Rectal smooth muscle tissue (tissue), 1 donor: ENCODE results near the gene HK2.
"Not testable (repeated sequence)": the region's sequence is repeated elsewhere in the genome, so short reads cannot be mapped to it uniquely, and the experiment has no call there.

Source experiments
- H3K27ac ChIP-seq: one replicate; pipeline ENCODE4 v1.7.0; 2013; ENCODE audit warnings: low read depth, low read length, inconsistent platforms
- H3K27me3 ChIP-seq: one replicate; pipeline ENCODE4 v1.7.0; 2013; ENCODE audit warnings: low read length; ENCODE audit not compliant: control insufficient read depth, insufficient read depth
- H3K36me3 ChIP-seq: one replicate; pipeline ENCODE4 v1.7.0; 2013; ENCODE audit warnings: low read length; ENCODE audit not compliant: control insufficient read depth, insufficient read depth
- H3K4me1 ChIP-seq: one replicate; pipeline ENCODE4 v1.7.0; 2013; ENCODE audit warnings: low read length; ENCODE audit not compliant: control insufficient read depth, insufficient read depth
- H3K4me3 ChIP-seq: one replicate; pipeline ENCODE4 v1.7.0; 2013; ENCODE audit warnings: low read length
- H3K9ac ChIP-seq: one replicate; pipeline ENCODE4 v1.7.0; 2013; ENCODE audit warnings: low read length

Gene HK2

DNA sequence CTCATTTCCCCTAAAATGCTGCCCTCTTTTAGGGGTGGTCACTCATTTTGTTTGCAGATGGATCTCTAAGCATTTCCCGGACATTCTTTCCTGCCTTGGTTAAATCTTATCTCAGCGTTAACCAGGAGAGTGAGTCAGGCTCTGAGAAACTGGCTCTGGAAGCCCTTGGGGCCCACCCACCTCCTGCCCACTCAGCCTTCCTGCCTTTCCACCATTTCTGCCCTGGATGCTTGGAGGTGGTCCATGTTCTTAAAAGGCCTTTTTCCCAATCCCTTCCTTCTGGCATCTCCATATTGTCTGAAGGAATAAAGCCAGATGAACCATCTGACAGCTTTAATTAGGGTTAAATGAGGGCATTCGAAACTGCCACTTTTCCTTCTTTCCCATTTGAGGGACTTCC, 9.5 kb downstream of the HK2 start:
- no peaks in the 10 kb centered on the region for H3K4me1 ChIP-seq
- H3K36me3 ChIP-seq, result no peaks in the 10 kb centered on the region
- H3K27ac ChIP-seq, result no peak overlapping the region
- no peak overlapping the region for H3K9ac ChIP-seq
- H3K4me3 ChIP-seq, result peak overlapping the region; percentile 26
- no peaks in the 10 kb centered on the region for H3K27me3 ChIP-seq

DNA sequence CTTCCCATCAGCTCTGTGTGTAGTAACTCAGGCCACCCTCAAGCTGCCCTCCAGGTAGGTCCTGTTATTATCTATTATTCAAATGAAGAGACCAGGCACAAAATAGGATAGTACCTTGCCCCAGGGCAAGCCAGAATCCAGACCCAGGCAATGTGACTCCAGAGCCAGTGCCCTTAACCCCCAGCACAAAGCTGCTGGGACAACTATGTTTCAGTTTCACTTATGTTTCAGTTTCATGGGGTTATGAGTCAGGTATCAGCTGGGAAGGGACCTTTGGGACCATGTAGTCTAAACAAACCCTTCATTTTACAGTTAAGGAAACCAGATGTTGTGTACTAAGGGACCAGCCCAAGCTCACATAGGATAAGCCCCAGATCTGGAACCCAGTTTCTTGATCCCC, 10.0 kb downstream of the HK2 start:
- peak overlapping the region; percentile 26 for H3K4me3 ChIP-seq
- no peak overlapping the region for H3K27ac ChIP-seq
- H3K4me1 ChIP-seq, result no peaks in the 10 kb centered on the region
- no peaks in the 10 kb centered on the region for H3K36me3 ChIP-seq
- no peak overlapping the region for H3K9ac ChIP-seq
- H3K27me3 ChIP-seq, result no peaks in the 10 kb centered on the region

DNA sequence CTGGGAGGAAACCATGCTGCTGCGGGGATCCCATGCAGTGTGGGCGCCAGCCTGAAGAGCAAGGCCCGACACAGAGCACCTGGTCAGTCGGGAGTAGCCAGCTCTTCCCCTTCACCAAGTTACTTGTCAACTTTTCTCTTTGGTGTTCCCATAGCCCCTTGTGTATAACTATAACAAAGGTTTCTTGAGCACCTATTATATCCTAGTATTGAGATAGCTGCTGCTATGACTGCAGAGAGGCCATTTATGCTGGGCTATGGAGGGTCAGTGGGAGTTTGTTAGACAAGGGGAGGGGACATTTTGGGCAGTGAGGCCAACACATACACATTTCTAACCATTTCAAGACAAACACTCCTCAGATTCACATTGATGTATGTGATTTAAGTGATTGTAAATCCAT, 10.8 kb downstream of the HK2 start:
- H3K4me3 ChIP-seq, result peak overlapping the region; percentile 5
- H3K36me3 ChIP-seq, result no peaks in the 10 kb centered on the region
- H3K27ac ChIP-seq, result no peak overlapping the region
- no peaks in the 10 kb centered on the region for H3K4me1 ChIP-seq
- peak overlapping the region; percentile 25 for H3K9ac ChIP-seq
- H3K27me3 ChIP-seq, result no peaks in the 10 kb centered on the region

DNA sequence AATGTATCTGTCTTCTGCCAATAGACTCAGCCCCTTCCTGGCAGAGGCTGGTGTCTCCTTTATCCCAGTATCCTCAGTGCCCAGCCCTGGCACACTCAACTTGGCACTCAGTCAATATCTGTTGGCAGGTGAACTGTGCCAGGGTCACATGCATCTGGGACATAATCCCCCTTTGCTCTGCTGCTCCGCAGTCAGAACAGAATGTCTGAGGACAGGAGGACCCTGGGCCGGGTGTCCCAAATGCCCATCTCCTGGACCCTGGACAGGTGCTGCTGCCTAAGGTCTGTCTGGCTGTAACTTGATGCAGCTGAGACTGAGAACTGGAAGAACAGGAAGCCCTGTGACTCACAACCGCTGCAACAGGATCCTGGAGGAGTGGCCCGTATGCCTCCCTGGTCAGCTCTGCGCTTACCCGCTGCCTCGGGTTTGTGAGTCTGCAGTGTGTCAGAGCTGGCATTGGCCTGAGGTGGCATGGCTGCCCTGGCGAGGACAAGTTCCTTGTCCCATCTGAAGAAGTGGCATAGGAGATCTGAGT, 11.4 kb downstream of the HK2 start:
- H3K27ac ChIP-seq, result no peak overlapping the region
- H3K27me3 ChIP-seq, result no peaks in the 10 kb centered on the region
- H3K36me3 ChIP-seq, result no peaks in the 10 kb centered on the region
- no peaks in the 10 kb centered on the region for H3K4me1 ChIP-seq
- H3K9ac ChIP-seq, result no peak overlapping the region
- H3K4me3 ChIP-seq, result no peak overlapping the region

DNA sequence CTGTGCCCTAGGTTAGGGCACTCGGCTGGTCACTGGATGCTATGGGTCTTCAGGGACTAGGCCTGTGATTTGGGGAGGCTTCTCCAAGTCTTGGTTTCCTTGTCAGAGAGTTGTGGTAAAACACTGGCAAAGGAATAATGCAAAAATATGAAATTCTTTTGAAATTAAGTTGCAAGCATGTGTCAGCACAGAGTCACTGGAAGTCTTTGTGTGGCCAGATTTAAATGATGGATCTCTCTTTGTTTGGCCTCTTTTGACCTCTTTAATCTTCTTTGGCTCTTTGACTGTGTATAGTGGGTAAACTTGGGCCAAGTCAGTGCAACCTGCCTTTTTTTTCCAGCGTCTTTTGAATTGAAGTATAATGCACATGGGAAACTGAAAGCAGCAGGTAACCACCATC, 12.1 kb downstream of the HK2 start:
- H3K27me3 ChIP-seq, result no peaks in the 10 kb centered on the region
- no peak overlapping the region for H3K4me3 ChIP-seq
- H3K27ac ChIP-seq, result no peak overlapping the region
- H3K4me1 ChIP-seq, result no peaks in the 10 kb centered on the region
- no peaks in the 10 kb centered on the region for H3K36me3 ChIP-seq
- H3K9ac ChIP-seq, result peak overlapping the region; percentile 24

DNA sequence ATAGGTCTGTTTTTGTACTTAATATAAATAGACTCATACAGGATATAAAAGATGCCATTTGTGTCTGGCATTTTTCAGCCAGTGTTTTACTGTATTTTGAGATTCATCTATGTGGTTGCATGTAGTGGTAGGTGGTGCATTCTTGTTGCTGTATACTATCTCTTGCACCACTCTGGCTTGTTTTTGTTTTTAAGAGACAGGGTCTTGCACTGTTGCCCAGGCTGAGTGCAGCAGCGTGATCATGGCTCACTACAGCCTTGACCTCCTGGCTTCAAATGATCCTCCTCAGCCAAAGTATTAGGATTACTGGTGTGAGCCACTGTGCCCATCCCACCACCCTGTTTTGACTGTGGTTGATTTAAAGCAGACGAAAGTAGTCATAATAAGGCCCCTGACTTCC, 12.6 kb downstream of the HK2 start:
- Histone ChIP-seq H3K27me3 (no peaks in the 10 kb centered on the region), H3K4me1 (no peaks in the 10 kb centered on the region), H3K36me3 (no peaks in the 10 kb centered on the region), H3K4me3 (no peak overlapping the region), H3K9ac (no peak overlapping the region), H3K27ac (no peak overlapping the region)

DNA sequence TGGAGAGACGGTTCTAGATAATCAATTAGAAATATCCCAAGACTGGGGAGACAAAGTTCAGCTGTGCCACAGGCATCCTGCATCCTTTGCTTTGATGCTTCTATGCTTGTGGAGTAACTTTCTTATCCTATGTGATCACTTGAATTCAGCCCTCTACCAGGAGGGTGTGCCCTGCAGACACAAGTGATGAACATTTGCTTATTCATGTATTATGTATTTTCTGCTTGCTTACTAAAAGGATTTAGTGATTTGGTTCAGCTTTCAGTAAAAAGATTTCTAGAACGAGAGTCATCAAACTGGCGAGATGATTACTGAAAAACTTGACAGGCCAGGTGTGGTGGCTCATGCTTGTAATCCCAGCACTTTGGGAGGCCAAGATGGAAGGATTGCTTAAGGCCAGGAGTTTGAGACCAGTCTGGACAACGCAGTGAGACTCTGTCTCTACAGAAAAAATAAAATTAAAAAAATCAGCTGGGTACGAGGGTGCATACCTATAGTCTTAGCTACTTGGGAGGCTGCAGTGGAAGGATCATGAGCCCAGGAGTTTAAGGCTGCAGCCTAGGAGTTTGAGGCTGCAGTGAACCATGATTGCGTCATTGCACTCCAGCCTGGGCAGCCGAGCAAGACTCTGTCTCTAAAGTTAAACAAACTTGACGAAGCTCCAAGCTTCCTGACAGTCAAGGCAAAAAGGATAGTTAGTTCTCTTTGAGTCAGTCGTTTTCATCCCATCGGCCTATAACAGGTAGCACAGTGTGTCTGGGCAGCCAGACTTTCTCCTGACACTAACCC, 13.3 kb downstream of the HK2 start:
- no peak overlapping the region for H3K4me3 ChIP-seq
- H3K9ac ChIP-seq, result no peak overlapping the region
- H3K27me3 ChIP-seq, result no peaks in the 10 kb centered on the region
- no peaks in the 10 kb centered on the region for H3K4me1 ChIP-seq
- H3K36me3 ChIP-seq, result no peaks in the 10 kb centered on the region
- no peak overlapping the region for H3K27ac ChIP-seq

DNA sequence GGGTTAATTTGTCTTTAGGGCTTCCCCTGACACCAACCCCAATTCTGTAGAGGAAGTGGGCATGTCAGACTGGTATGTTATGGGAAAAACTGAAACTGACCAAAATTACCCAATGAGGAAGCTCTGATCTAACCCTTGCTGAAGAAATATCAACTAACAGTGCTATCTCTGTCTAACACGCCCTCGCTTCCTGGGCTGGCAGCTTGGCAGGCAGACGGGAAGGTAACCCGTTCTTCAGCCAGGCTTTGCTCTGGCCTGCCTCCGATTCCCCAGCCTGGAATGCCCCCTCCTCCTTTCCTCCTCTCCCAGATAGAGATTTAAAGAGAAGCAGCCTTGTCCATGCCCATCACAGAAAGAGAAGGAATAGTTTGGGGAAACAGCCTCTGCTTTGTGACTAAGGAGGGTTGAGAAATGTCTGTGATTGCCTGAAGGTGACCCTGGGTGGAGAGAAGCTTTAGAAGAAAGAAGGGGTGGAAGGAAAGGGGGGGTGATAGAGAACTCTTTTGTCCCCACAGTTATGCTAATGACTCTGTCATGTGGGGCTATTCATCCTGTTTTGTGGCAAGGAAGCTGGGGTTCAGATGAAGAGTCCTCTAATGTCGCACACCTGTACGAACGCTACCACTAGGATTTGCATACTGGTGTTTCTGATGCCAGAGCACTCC, 15.4 kb downstream of the HK2 start:
- Histone ChIP-seq H3K27ac (no peak overlapping the region), H3K9ac (no peak overlapping the region), H3K36me3 (no peaks in the 10 kb centered on the region), H3K4me1 (no peaks in the 10 kb centered on the region), H3K4me3 (peak overlapping the region; percentile 38), H3K27me3 (no peaks in the 10 kb centered on the region)

DNA sequence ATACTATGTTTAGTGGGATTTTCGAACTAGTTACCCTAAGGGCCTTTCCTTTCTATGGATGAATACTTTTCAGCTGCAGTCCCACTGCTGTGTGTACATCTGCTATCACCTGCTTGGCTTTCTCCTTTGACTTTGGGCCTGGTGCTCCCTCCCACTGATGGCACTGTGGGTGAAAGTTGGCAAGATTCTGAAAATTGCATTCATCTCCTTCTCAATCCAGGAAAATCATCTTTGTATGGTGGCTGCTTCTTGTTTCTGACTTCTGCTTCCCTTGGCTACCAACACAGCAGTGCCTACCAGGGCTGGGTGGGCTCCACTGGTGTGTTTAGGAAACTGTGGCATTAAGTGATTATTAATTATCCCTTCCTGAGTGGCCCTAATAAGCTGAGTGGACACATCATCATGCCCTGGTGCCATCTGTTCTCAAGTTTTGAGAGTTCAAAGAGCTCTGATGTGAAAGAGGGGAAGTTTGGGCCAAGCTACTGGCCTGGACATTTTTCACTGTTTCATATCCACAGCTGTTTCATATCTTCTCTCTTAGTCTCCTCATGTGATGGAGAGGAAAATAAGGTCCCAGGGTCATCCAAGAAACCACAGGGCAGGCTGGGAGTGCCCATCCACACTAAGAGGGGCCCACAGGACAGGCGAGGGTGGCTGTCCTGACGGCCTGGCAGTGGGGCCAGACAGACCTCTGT, 16.7 kb downstream of the HK2 start:
- H3K27me3 ChIP-seq, result no peaks in the 10 kb centered on the region
- no peaks in the 10 kb centered on the region for H3K4me1 ChIP-seq
- no peak overlapping the region for H3K9ac ChIP-seq
- H3K4me3 ChIP-seq, result no peak overlapping the region
- H3K27ac ChIP-seq, result no peak overlapping the region
- no peaks in the 10 kb centered on the region for H3K36me3 ChIP-seq

DNA sequence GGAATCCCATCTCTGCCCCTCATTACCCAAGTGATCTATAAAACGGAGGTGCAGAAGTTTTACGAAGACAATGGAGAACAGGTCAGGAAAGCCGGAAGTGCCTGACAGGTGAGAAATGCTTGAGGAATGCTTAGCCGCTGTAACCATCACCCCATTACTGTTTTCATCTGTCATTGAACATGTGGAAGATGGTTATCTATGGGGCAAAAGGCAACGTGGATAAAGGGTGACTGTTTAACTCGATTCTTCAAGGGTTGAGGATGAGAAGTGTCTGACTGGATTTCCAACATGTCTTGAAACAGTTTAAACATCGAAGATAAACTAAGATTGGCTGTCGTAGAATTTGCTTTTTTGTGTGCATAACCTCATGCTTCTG, 17.3 kb downstream of the HK2 start:
- Histone ChIP-seq H3K9ac (no peak overlapping the region), H3K27ac (no peak overlapping the region)

DNA sequence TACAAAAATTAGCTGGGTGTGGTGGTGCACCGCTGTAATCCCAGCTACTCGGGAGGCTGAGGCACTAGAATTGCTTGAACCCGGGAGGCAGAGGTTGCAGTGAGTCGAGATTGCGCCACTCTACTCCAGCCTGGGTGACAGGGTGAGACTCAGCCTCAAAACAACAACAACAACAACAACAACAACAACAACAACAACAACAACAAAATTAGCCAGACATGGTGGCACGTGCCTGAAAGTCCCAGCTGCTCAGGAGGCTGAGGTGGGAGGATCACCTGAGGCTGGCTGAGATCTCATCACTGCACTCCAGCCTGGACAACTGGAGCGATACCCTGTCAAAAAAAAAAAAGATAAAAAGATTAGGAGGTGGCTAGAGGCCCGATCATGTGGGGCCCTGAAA, 19.4 kb downstream of the HK2 start:
- not testable (repeated sequence) for H3K27me3 ChIP-seq, H3K4me1 ChIP-seq, H3K4me3 ChIP-seq, H3K27ac ChIP-seq, H3K36me3 ChIP-seq, H3K9ac ChIP-seq

More for the DNA sequence above, 17.3 kb downstream of the HK2 start:
- H3K4me3 ChIP-seq, result no peak overlapping the region
- H3K4me1 ChIP-seq, result no peaks in the 10 kb centered on the region
- no peaks in the 10 kb centered on the region for H3K27me3 ChIP-seq
- H3K36me3 ChIP-seq, result no peaks in the 10 kb centered on the region

DNA sequence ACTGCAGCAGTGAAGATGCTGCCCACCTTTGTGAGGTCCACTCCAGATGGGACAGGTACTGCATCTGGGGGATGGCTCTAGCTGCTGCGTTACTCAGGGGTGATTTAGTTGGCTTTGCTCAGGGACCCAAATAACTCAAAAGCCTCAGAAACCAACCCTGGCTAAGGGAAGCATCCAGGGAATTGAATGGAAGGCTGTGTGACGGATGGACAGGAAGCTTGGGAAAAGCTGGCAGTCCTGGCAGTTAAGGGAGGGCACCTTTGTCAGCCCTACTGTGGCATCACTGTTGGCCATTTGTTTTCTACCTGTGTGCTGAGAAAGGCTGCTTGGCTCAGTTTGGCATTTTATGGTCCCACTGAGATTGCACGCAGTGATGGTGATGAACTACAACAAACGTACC, 20.5 kb downstream of the HK2 start:
- Histone ChIP-seq H3K9ac (no peak overlapping the region), H3K4me3 (no peak overlapping the region), H3K27me3 (no peaks in the 10 kb centered on the region), H3K36me3 (no peaks in the 10 kb centered on the region), H3K4me1 (no peaks in the 10 kb centered on the region), H3K27ac (no peak overlapping the region)
